Measurements from ENCODE around the gene NNAT. TPM values are rescaled to one million over a fixed set of nuclear protein-coding genes. Genes with fewer than 3 reads are reported as not detected.

The NNAT gene
- total RNA-seq, 1 donor from 2014 or later, result not detected

DNA sequence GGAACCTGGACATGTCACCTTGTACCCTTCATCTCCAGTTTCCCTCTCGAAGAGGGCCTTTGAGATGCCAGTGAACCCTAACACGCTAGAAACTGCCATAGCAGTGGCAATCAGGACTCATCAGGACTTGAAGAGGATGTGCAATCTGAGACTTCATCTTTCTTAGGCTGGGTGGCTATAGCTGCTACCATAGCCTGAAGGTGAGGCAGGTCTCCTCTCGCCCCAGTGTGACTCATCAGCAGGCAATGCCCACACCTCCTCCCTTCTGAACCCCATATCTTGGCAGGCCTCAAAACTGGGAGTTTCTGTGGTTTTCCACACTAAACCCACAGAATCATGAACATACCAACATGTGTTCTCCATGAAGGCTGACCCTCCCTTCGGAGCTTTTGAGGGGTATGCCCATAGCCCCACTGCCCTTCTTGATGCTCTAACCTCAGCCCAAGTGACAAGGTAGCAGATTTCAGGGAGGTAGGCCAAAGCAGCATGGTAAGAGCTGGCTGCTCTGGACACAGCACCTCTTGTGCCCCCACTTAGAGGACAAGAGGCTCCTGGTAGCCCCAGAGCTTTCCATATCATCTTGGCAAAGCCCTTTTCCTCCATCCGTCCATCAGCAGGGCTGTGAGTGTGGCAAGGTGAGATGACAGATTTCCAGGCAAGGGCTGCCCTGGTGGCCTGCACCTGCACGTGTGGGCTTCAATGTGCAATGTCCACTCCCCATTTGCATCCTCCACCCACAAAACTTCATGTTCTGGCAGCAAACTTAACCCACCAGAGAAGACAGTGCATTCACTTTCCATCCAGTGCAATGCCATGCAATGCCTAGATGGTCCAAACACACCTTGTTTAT is 4.0 kb downstream of the NNAT start:
- Histone ChIP-seq H3K27me3 (no peaks in the 10 kb centered on the region), H3K36me3 (no peaks in the 10 kb centered on the region), H3K27ac (no peak overlapping the region), H3K4me1 (peaks cover 18% of the 10 kb centered on the region), H3K9ac (no peak overlapping the region), H4K20me1 (ENCODE audit: low read depth) (peaks cover 38% of the 10 kb centered on the region), H3K9me3 (ENCODE audit: low read depth) (peaks cover 5% of the 10 kb centered on the region), H3F3A (ENCODE audit: low read depth) (peaks cover 25% of the 10 kb centered on the region), H2AFZ (replicated peaks) (no peak overlapping the region), H3K4me2 (peak overlapping the region; percentile 93), H3K4me3 (no peak overlapping the region), H3K79me2 (ENCODE audit: low read depth) (peaks cover 80% of the 10 kb centered on the region)
- H3K4me1 Mint-ChIP-seq, result peaks cover 50% of the 10 kb centered on the region
- DNase-seq (ENCODE audit: low spot score), result no peak
- H3K27ac Mint-ChIP-seq, result no peak overlapping the region
- TF ChIP-seq EZH2phosphoT487 (IDR thresholded peaks at IDR 0.05) (no peak), EZH2 (IDR thresholded peaks at IDR 0.05) (no peak)
- TF ChIP-seq, protein P1, sequence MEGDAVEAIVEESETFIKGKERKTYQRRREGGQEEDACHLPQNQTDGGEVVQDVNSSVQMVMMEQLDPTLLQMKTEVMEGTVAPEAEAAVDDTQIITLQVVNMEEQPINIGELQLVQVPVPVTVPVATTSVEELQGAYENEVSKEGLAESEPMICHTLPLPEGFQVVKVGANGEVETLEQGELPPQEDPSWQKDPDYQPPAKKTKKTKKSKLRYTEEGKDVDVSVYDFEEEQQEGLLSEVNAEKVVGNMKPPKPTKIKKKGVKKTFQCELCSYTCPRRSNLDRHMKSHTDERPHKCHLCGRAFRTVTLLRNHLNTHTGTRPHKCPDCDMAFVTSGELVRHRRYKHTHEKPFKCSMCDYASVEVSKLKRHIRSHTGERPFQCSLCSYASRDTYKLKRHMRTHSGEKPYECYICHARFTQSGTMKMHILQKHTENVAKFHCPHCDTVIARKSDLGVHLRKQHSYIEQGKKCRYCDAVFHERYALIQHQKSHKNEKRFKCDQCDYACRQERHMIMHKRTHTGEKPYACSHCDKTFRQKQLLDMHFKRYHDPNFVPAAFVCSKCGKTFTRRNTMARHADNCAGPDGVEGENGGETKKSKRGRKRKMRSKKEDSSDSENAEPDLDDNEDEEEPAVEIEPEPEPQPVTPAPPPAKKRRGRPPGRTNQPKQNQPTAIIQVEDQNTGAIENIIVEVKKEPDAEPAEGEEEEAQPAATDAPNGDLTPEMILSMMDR (IDR thresholded peaks at IDR 0.05), result no peak
- H3K27me3 Mint-ChIP-seq (ENCODE audit: insufficient read depth, low read depth), result peaks cover 9% of the 10 kb centered on the region
- peaks cover 15% of the 10 kb centered on the region for H3K9me3 Mint-ChIP-seq
- peak overlapping the region; percentile 92 for H3K4me3 Mint-ChIP-seq
- H3K36me3 Mint-ChIP-seq, result peaks cover 25% of the 10 kb centered on the region

DNA sequence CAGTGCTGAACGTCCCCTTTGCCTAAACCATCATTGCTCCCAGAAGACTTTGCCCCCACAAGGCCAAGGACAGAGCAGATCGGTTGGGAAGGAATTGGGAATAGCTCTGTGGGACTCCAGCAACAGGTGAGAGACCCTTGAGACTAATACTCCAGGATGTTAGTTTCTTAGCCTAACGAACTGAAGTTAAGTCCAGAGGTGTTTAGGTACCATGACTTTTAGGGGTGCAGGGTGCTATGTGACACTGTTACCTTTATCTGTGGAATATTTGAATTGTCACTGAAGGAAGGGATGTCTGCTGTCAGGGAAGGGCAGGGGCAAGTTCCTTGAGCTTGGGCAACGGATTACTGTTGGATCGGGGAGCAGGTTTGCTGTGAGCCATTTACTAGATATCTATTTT is 4.8 kb downstream of the NNAT start:
- H3K9ac ChIP-seq, result no peak overlapping the region
- H3K4me1 Mint-ChIP-seq, result peaks cover 43% of the 10 kb centered on the region
- peak overlapping the region; percentile 94 for H3K4me3 ChIP-seq
- H3K36me3 Mint-ChIP-seq, result peaks cover 18% of the 10 kb centered on the region
- peaks cover 17% of the 10 kb centered on the region for H3K4me1 ChIP-seq
- H3K27me3 ChIP-seq, result no peaks in the 10 kb centered on the region
- H3K79me2 ChIP-seq (ENCODE audit: low read depth), result peaks cover 72% of the 10 kb centered on the region
- H3F3A ChIP-seq (ENCODE audit: low read depth), result peaks cover 20% of the 10 kb centered on the region
- peak overlapping the region; percentile 92 for H3K4me3 Mint-ChIP-seq
- H2AFZ ChIP-seq (replicated peaks), result no peak overlapping the region
- H3K9me3 ChIP-seq (ENCODE audit: low read depth), result peaks cover 5% of the 10 kb centered on the region
- TF ChIP-seq EZH2 (IDR thresholded peaks at IDR 0.05) (no peak), EZH2phosphoT487 (IDR thresholded peaks at IDR 0.05) (no peak)
- TF ChIP-seq, protein P1 (IDR thresholded peaks at IDR 0.05), result no peak
- no peak overlapping the region for H3K27ac ChIP-seq
- no peak for DNase-seq (ENCODE audit: low spot score)
- H3K36me3 ChIP-seq, result no peaks in the 10 kb centered on the region
- peaks cover 38% of the 10 kb centered on the region for H4K20me1 ChIP-seq (ENCODE audit: low read depth)
- peaks cover 9% of the 10 kb centered on the region for H3K27me3 Mint-ChIP-seq (ENCODE audit: insufficient read depth, low read depth)
- H3K4me2 ChIP-seq, result peak overlapping the region; percentile 93
- H3K9me3 Mint-ChIP-seq, result peaks cover 7% of the 10 kb centered on the region
- H3K27ac Mint-ChIP-seq, result no peak overlapping the region

DNA sequence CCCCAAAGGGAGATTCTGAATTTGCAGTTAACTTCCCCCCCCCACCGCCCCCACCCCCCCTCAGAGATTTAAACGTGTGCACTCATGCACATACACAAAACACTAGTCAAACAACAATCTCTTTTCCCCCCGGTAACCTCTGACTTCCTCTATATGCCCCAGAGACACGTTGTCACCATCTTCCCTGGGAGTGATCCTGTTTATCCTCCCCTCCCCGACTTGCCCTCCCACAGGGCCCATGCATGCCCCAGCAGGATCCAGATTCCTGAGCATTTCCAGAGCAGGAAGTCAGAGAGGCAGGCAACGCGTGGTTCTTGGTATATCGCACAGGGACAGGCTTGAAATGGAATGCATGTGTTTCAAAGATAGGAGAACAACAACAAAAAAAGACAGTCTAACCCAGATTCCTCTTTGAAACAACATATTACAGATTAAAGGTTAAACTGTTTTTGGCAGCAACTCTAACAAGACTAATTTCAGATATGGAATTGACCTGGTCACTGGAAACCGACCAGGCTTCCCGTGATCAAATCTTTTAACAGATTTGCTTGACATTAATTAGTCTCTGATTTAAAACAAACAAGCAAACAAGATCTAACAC is 5.3 kb downstream of the NNAT start:
- DNase-seq (ENCODE audit: low spot score), result peak; percentile 77
- H3K27ac Mint-ChIP-seq, result peak overlapping the region; percentile 91
- H3K27me3 Mint-ChIP-seq (ENCODE audit: insufficient read depth, low read depth), result peaks cover 9% of the 10 kb centered on the region
- peaks cover 5% of the 10 kb centered on the region for H3K9me3 ChIP-seq (ENCODE audit: low read depth)
- peaks cover 67% of the 10 kb centered on the region for H3K79me2 ChIP-seq (ENCODE audit: low read depth)
- TF ChIP-seq, protein P1 (IDR thresholded peaks at IDR 0.05), result no peak
- TF ChIP-seq EZH2 (IDR thresholded peaks at IDR 0.05), result no peak
- TF ChIP-seq EZH2phosphoT487 (IDR thresholded peaks at IDR 0.05), result no peak
- peaks cover 41% of the 10 kb centered on the region for H3K4me1 Mint-ChIP-seq
- H3K4me1 ChIP-seq, result peaks cover 17% of the 10 kb centered on the region
- peaks cover 17% of the 10 kb centered on the region for H3K36me3 Mint-ChIP-seq
- H3K4me3 Mint-ChIP-seq, result peak overlapping the region; percentile 92
- no peaks in the 10 kb centered on the region for H3K36me3 ChIP-seq
- H3K4me3 ChIP-seq, result peak overlapping the region; percentile 94
- H3K9ac ChIP-seq, result peak overlapping the region; percentile 92
- no peak overlapping the region for H2AFZ ChIP-seq (replicated peaks)
- peaks cover 19% of the 10 kb centered on the region for H3F3A ChIP-seq (ENCODE audit: low read depth)
- peak overlapping the region; percentile 93 for H3K4me2 ChIP-seq
- peaks cover 7% of the 10 kb centered on the region for H3K9me3 Mint-ChIP-seq
- H4K20me1 ChIP-seq (ENCODE audit: low read depth), result peaks cover 38% of the 10 kb centered on the region
- no peak overlapping the region for H3K27ac ChIP-seq
- no peaks in the 10 kb centered on the region for H3K27me3 ChIP-seq
